Neuronal stem cell (in vitro differentiated cells): ENCODE measurements around the gene EARS2.

ENCODE experiments used
- DNase-seq: peaks from one replicate; pipeline ENCODE4 v3.0.0-alpha.2; 2013; ENCODE audit warnings: low spot score
- H2AFZ ChIP-seq: one replicate; pipeline ENCODE4 v1.6.1; 2013; ENCODE audit warnings: mild to moderate bottlenecking, low read length, inconsistent platforms
- H2AK5ac ChIP-seq: 2 replicates; pipeline ENCODE4 v1.6.1; 2013; ENCODE audit warnings: low read depth, mild to moderate bottlenecking, inconsistent platforms, low read length, moderate library complexity, mixed read lengths
- H2BK120ac ChIP-seq: 2 replicates; pipeline ENCODE4 v1.6.1; 2013; ENCODE audit warnings: low read depth, mild to moderate bottlenecking, inconsistent platforms, low read length, moderate library complexity, mixed read lengths
- H2BK12ac ChIP-seq: one replicate; pipeline ENCODE4 v1.6.1; 2013; ENCODE audit warnings: low read length, inconsistent platforms
- H2BK15ac ChIP-seq: 2 replicates; pipeline ENCODE4 v1.6.1; 2013; ENCODE audit warnings: mild to moderate bottlenecking, low read length, inconsistent platforms, mixed read lengths
- H2BK5ac ChIP-seq: one replicate; pipeline ENCODE4 v1.6.1; 2013; ENCODE audit warnings: inconsistent platforms, mild to moderate bottlenecking, low read length, moderate library complexity
- H3K14ac ChIP-seq: one replicate; pipeline ENCODE4 v1.6.1; 2013; ENCODE audit warnings: low read length, inconsistent platforms
- H3K18ac ChIP-seq: 2 replicates; pipeline ENCODE4 v1.6.1; 2013; ENCODE audit warnings: low read length, inconsistent platforms
- H3K23ac ChIP-seq: 2 replicates; pipeline ENCODE4 v1.6.1; 2013; ENCODE audit warnings: low read depth, mild to moderate bottlenecking, mixed read lengths, low read length, inconsistent platforms; ENCODE audit not compliant: poor library complexity
- H3K27ac ChIP-seq: replicated peaks from 3 replicates; pipeline ENCODE4 v1.5.1; 2013; ENCODE audit warnings: low read length, inconsistent platforms
- H3K27me3 ChIP-seq, 3 experiments: 2 replicates each; pipeline ENCODE4 v1.6.1; 2013; ENCODE audit warnings: low read length in 3 of 3, mild to moderate bottlenecking in 2 of 3, inconsistent platforms in 1 of 3, low read depth in 1 of 3, mixed read lengths in 1 of 3, moderate library complexity in 1 of 3; ENCODE audit not compliant: control insufficient read depth in 3 of 3, insufficient read depth in 3 of 3
- H3K36me3 ChIP-seq, 2 donors: replicated peaks in 1 of 2; 2 replicates each; pipeline ENCODE4 v1.6.1; 2013; ENCODE audit warnings: low read length in 2 of 2; ENCODE audit not compliant: control insufficient read depth in 2 of 2, insufficient read depth in 2 of 2
- H3K4ac ChIP-seq: 2 replicates; pipeline ENCODE4 v1.6.1; 2013; ENCODE audit warnings: inconsistent platforms, mild to moderate bottlenecking, low read length, moderate library complexity
- H3K4me1 ChIP-seq, 2 donors: 1 replicate in 1 of 2; 2 replicates in 1 of 2; pipeline ENCODE4 v1.6.1; 2013; ENCODE audit warnings: low read length in 2 of 2, low read depth in 1 of 2; ENCODE audit not compliant: control insufficient read depth in 2 of 2, insufficient read depth in 1 of 2
- H3K4me2 ChIP-seq: one replicate; pipeline ENCODE4 v1.6.1; 2013; ENCODE audit warnings: mild to moderate bottlenecking, low read length, inconsistent platforms; ENCODE audit not compliant: insufficient read depth, poor library complexity, severe bottlenecking
- H3K4me3 ChIP-seq, 2 donors: 2 replicates each; pipeline ENCODE4 v1.5.1; 2013; ENCODE audit warnings: low read length in 2 of 2, mild to moderate bottlenecking in 2 of 2, inconsistent platforms in 1 of 2, moderate library complexity in 1 of 2
- H3K79me1 ChIP-seq: one replicate; pipeline ENCODE4 v1.6.1; 2013; ENCODE audit warnings: low read depth, mild to moderate bottlenecking, inconsistent platforms, low read length, moderate library complexity
- H3K9ac ChIP-seq: one replicate; pipeline ENCODE4 v1.6.1; 2013; ENCODE audit warnings: mild to moderate bottlenecking, low read depth, low read length, inconsistent platforms; ENCODE audit not compliant: poor library complexity
- H3K9me3 ChIP-seq, 2 donors: replicated peaks in 1 of 2; 2 replicates each; pipeline versions ENCODE3 to v1.6.1; 2013; ENCODE audit warnings: low read length in 2 of 2, mild to moderate bottlenecking in 2 of 2, inconsistent platforms in 1 of 2, low read depth in 1 of 2, mixed read lengths in 1 of 2, moderate library complexity in 1 of 2; ENCODE audit not compliant: control insufficient read depth in 2 of 2, insufficient read depth in 1 of 2
- H4K8ac ChIP-seq: one replicate; pipeline ENCODE4 v1.6.1; 2013; ENCODE audit warnings: low read depth, mild to moderate bottlenecking, inconsistent platforms, low read length, moderate library complexity
- H4K91ac ChIP-seq: one replicate; pipeline ENCODE4 v1.6.1; 2013; ENCODE audit warnings: low read length, low read depth, mild to moderate bottlenecking, inconsistent platforms; ENCODE audit not compliant: poor library complexity
- WGBS, 2 donors: extraction: QIAGEN DNeasy Blood & Tissue Kit; methylation state at CpG; one replicate each; pipeline ENCODE4 v1.1.7; 2013; ENCODE audit warnings: missing lambda C conversion rate in 2 of 2, mixed read lengths in 1 of 2; ENCODE audit not compliant: insufficient read length in 2 of 2, insufficient replicate concordance in 1 of 2; ENCODE audit errors: extremely low coverage in 2 of 2; 5-methylcytosine and 5-hydroxymethylcytosine counted together

The EARS2 gene

GRCh38 chr16:23505671-23506605 lies 51.2 kb downstream of the EARS2 start:
- no peak overlapping the region for H3K4ac ChIP-seq
- no peak overlapping the region for H4K8ac ChIP-seq
- no peak overlapping the region for H2AK5ac ChIP-seq
- no peak overlapping the region for H2BK15ac ChIP-seq
- H3K9me3 ChIP-seq = no peaks in the 10 kb centered on the region
- H3K27ac ChIP-seq = no peak overlapping the region
- H2BK120ac ChIP-seq = no peak overlapping the region
- H3K4me1 ChIP-seq = peaks cover 26 to 32% of the 10 kb centered on the region in 2 donors
- H3K14ac ChIP-seq = no peak overlapping the region
- no peak overlapping the region for H4K91ac ChIP-seq
- H3K4me2 ChIP-seq = no peak overlapping the region
- H3K36me3 ChIP-seq = peaks cover 4 to 40% of the 10 kb centered on the region in 2 donors
- no peak overlapping the region for H2BK12ac ChIP-seq
- no peak overlapping the region for H3K23ac ChIP-seq
- H3K4me3 ChIP-seq = no peak overlapping the region
- H3K9ac ChIP-seq = no peak overlapping the region
- H3K79me1 ChIP-seq = peaks cover 5% of the 10 kb centered on the region
- no peaks in the 10 kb centered on the region for H3K27me3 ChIP-seq
- no CpG with 5 or more reads among the region's 7 CpGs for WGBS, 2 donors
- DNase-seq = no peak
- no peak overlapping the region for H2AFZ ChIP-seq
- H2BK5ac ChIP-seq = no peak overlapping the region
- no peak overlapping the region for H3K18ac ChIP-seq

- no CpG with 5 or more reads among the region's 9 CpGs for WGBS, 2 donors
Observed at GRCh38 chr16:23505180-23505665, 51.9 kb downstream of the EARS2 start.

GRCh38 chr16:23504453-23505179 lies 52.5 kb downstream of the EARS2 start:
- H3K4ac ChIP-seq = no peak overlapping the region
- no peaks in the 10 kb centered on the region for H3K9me3 ChIP-seq
- no peak overlapping the region for H2BK5ac ChIP-seq
- peaks cover 10% of the 10 kb centered on the region for H3K79me1 ChIP-seq
- no peak overlapping the region for H2BK12ac ChIP-seq
- no peak overlapping the region for H4K8ac ChIP-seq
- H3K23ac ChIP-seq = no peak overlapping the region
- H4K91ac ChIP-seq = no peak overlapping the region
- peaks cover 4 to 52% of the 10 kb centered on the region in 2 donors for H3K36me3 ChIP-seq
- no peak overlapping the region for H3K18ac ChIP-seq
- H2AFZ ChIP-seq = no peak overlapping the region
- no peaks in the 10 kb centered on the region for H3K27me3 ChIP-seq
- peak overlapping the region; percentile 32 for H3K27ac ChIP-seq
- DNase-seq = peak; percentile 51
- H2BK120ac ChIP-seq = no peak overlapping the region
- H3K4me3 ChIP-seq = no peak overlapping the region
- no peak overlapping the region for H2AK5ac ChIP-seq
- H2BK15ac ChIP-seq = no peak overlapping the region
- peak overlapping the region; percentile 32 for H3K4me2 ChIP-seq
- WGBS, 2 donors = no CpG with 5 or more reads among the region's 13 CpGs
- peaks cover 25 to 32% of the 10 kb centered on the region in 2 donors for H3K4me1 ChIP-seq
- no peak overlapping the region for H3K9ac ChIP-seq
- H3K14ac ChIP-seq = no peak overlapping the region

More at GRCh38 chr16:23505180-23505665, 51.9 kb downstream of the EARS2 start:
- no peak for DNase-seq
- peak overlapping the region; percentile 32 for H3K27ac ChIP-seq
- no peak overlapping the region for H3K18ac ChIP-seq
- H3K9me3 ChIP-seq = no peaks in the 10 kb centered on the region
- no peak overlapping the region for H2BK12ac ChIP-seq
- no peak overlapping the region for H3K23ac ChIP-seq
- H2BK120ac ChIP-seq = no peak overlapping the region
- no peak overlapping the region for H2BK15ac ChIP-seq
- H3K79me1 ChIP-seq = peaks cover 8% of the 10 kb centered on the region
- H3K4me1 ChIP-seq = peaks cover 25 to 32% of the 10 kb centered on the region in 2 donors
- H3K9ac ChIP-seq = no peak overlapping the region
- H3K4ac ChIP-seq = no peak overlapping the region
- peak overlapping the region; percentile 32 for H3K4me2 ChIP-seq
- H3K36me3 ChIP-seq = peaks cover 4 to 47% of the 10 kb centered on the region in 2 donors
- H3K27me3 ChIP-seq = no peaks in the 10 kb centered on the region
- no peak overlapping the region for H3K4me3 ChIP-seq
- no peak overlapping the region for H2BK5ac ChIP-seq
- no peak overlapping the region for H4K8ac ChIP-seq
- no peak overlapping the region for H3K14ac ChIP-seq
- no peak overlapping the region for H2AFZ ChIP-seq
- H2AK5ac ChIP-seq = no peak overlapping the region
- H4K91ac ChIP-seq = no peak overlapping the region

- no peak overlapping the region for H3K23ac ChIP-seq
- no peak overlapping the region for H3K4me3 ChIP-seq
- peaks cover 10% of the 10 kb centered on the region for H3K79me1 ChIP-seq
- H2BK120ac ChIP-seq = no peak overlapping the region
- no peaks in the 10 kb centered on the region for H3K27me3 ChIP-seq
- H2AK5ac ChIP-seq = no peak overlapping the region
- no peak overlapping the region for H2AFZ ChIP-seq
- no peaks in the 10 kb centered on the region for H3K9me3 ChIP-seq
- DNase-seq = no peak
- peaks cover 25 to 32% of the 10 kb centered on the region in 2 donors for H3K4me1 ChIP-seq
- H2BK12ac ChIP-seq = no peak overlapping the region
- no peak overlapping the region for H3K18ac ChIP-seq
- peaks cover 4 to 52% of the 10 kb centered on the region in 2 donors for H3K36me3 ChIP-seq
- no peak overlapping the region for H3K4ac ChIP-seq
- no peak overlapping the region for H4K91ac ChIP-seq
- no peak overlapping the region for H3K27ac ChIP-seq
- no peak overlapping the region for H2BK15ac ChIP-seq
- no peak overlapping the region for H4K8ac ChIP-seq
- H3K9ac ChIP-seq = no peak overlapping the region
- WGBS, 2 donors = no CpG with 5 or more reads among the region's 5 CpGs
- no peak overlapping the region for H3K14ac ChIP-seq
- no peak overlapping the region for H3K4me2 ChIP-seq
- H2BK5ac ChIP-seq = no peak overlapping the region
Observed at GRCh38 chr16:23504076-23504452, 53.1 kb downstream of the EARS2 start.
